ENCODE data around the gene TEK.

DNA sequence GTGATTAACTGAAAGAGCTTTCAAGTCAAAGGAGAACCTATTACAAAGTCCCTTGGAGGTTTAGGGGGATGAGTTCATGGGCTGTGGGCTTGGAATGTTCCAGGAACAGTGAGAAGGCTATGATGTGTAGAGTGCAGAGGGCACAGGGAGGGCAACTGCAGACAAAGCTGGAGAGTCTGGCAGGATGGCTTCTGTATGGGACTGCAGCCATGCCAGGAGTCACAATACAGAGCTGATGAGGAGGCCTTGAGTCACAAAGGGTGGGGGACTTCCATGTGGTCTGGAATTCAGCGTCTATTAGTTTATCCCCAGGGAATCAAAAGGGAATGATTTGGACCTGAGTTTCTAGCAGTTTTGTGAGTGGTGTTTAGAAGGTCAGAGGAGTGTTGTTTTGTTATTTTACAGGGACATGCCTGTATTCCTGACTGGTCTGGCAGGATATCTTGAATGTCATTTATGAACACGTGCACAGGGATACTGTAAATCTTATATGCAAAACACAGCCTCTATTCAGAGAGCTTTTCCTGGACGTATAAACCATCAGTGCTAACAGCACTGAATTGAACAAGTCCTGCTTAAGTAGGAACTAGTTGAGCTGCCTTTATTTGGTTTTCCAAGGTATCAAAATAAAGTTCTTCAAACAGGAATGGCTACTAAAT lies 14.3 kb upstream of the TEK start:
- TF ChIP-seq POLR2A (IDR thresholded peaks at IDR 0.05; ENCODE audit: low read length), result no peak
- TF ChIP-seq GATA1 (IDR thresholded peaks at IDR 0.05; ENCODE audit: low read depth, low read length), result no peak

Data from erythroblast (primary cell).